Measurements from ENCODE around the gene PPIL3.
"Not testable (repeated sequence)": the region's sequence is repeated elsewhere in the genome, so short reads cannot be mapped to it uniquely, and the experiment has no call there.

The PPIL3 gene

DNA sequence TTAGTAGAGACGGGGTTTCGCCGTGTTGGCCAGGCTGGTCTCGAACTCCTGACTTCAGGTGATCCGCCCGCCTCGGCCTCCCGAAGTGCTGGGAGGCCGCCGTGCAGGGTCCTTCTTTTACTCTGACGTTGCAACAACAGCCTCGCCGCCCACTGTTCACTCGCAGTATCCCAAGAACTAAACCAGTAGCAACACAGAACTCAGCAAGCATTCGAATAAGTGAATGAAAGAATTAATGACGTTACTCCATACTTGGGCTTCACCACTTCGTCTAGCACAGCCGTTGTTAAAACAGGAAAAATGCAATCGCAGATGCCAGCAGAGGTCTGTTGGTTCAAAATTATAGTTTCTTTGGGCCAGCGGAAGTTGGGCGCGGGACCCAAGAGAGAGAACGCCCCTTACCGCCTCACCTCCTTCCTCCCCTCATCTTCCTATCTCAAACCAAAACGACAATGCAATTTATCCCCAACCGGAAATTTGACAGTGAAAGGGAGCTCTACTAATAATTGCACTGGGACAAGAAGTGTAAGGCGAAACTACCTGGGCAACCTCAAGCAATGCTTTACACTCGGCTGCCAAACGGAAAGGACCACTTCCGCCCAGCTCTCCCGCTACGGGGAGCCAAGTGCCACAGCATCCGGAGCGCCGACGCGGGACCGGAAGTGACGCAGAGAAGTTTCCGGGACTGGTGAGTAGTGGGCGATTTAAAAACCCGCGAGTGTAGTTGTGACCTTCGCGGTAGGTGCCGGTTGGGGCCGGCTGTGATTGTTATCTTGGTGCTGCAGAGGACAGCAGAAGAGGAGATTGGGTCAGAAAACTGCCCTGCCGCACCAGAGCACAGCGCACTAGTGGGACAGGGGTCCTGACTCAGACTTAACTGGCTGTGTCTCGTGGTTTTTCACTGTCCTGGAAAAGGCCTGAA lies at the start of gene PPIL3, which contains the start of gene NIF3L1:
Gene PPIL3 (minus strand): TSS at position 374 of the 922 bp plus-strand sequence. CDS start 1,462 bp downstream, outside the sequence.
Gene NIF3L1 (plus strand): TSS at position 668 of the 922 bp plus-strand sequence. CDS start 2,573 bp downstream, outside the sequence.
- DNase-seq (ENCODE audit: low read depth) = peak; percentile 96

DNA sequence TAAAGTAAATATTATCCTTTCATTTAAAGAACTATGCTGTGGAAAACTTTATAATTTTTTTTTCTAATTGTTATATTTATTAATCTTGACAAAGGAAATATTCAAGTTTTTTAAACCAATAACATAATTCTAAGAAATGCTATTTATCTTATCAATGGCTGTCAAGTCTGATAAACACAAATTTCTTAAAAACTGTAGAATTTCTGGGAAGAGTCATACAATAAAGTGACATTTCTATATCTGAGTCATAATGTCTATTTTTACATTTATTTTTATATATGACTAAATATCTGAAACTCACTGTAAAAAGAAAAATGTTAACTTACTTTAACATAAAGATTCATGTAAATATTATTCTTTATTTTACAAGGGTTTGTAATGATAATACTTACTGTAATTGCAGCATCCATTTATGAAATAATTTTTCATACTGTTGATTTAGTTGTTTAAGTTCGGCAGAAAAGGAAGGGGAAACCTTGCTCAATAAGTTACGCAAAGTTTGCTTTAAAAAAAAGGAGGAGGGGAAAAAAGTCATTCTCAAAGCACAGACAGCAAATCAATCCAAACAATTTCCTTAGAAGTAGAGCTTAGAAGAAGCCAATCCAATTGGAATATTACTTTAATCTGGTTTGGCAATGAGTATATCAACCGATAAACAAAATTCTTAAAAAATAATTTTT lies 42.2 kb upstream of the PPIL3 start:
- DNase-seq (ENCODE audit: low read depth) = no peak

DNA sequence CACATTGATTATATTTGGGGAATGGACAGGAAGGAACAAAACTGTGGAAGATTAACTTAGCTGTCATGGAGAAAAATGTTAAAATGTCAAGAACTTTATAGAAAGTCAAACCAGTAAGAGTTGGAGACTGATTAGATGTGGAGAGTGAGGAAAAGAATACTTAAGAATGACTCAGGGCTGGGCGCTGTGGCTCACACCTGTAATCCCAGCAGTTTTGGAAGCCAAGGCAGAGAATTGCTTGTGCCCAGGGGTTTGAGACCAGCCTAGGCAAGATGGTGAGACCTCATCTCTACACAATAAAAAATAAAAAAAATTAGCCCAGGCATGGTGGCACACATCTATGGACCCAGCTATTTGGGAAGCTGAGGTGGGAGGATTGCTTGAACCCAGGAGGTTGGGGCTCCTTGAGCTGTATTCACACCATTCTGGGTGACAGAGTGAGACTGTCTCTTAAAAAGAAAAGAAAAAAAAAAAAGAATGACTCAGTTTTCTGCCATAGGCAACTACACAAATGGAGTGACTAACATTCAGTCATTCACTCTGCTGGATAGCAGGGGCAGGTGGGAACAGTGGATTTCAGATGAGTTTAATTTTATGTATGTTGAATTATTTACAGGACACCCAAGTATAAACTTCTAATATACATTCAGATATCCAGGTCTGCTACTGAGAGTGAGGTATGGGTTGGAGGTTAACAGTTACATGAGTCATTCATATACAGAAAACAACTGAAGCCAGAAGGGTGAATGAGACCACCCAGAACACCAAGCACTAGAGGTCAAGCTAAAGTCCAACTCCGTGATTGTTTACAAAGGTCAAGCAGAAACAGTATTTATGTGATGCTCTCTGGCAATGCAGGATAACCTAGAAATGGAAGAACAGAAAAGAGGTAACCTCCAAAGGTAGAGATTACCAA lies 40.7 kb upstream of the PPIL3 start:
- DNase-seq (ENCODE audit: low read depth) = no peak

DNA sequence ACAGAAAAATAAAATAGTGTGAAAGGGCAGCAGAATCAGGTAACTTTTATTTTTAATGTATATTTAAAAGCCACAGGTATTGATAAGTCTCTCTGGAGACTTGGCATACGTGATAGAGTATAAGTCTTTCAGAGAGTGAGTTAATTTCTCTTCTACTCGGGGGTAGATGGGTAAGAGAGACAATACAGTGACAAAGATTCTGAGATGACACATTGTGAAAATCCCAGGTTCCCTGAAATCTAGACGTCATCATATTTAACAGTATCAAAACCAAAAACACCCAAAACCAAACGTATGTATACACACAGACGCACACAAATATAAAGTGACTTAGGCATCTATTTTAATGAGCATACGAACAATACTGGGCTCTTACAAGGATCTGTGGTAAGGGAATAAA lies 33.6 kb upstream of the PPIL3 start:
- no peak for DNase-seq (ENCODE audit: low read depth)

DNA sequence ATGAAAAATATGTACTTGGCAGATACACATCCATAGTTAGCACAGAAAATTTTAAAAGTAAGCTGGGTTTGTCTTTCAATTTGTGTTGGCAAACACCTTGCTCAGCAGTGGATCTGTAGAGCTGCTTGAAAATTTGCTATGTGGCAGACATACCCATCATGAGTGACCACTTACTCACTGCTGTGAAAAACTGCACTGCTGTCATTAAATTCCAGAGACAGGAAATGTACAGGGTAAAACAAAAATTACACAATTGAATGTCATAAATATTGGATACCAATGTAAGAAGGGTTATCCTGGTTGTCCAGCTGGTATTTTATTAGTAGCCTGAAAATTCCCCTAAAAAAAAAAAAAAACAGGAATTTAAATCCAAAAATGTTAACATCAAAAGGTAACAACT lies 24.8 kb upstream of the PPIL3 start:
- no peak for DNase-seq (ENCODE audit: low read depth)

DNA sequence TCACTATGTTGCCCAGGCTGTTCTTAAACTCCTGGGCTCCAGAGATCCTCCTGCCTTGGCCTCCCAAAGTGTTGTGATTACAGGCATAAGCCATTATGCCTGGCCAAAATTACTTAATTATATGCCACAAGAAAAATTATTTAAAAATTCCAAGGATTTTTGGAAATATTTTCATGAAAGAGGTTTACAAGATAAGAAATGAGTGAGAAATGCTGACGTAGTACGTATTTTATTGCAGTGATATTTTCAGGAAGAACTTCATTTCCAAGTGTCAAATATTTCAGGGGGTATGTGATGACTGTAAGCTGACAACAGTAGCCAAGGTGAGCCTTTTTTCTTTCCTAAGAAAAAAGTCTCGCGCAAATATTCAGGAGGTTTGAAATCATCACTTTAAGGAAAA lies 21.1 kb upstream of the PPIL3 start:
- no peak for DNase-seq (ENCODE audit: low read depth)

DNA sequence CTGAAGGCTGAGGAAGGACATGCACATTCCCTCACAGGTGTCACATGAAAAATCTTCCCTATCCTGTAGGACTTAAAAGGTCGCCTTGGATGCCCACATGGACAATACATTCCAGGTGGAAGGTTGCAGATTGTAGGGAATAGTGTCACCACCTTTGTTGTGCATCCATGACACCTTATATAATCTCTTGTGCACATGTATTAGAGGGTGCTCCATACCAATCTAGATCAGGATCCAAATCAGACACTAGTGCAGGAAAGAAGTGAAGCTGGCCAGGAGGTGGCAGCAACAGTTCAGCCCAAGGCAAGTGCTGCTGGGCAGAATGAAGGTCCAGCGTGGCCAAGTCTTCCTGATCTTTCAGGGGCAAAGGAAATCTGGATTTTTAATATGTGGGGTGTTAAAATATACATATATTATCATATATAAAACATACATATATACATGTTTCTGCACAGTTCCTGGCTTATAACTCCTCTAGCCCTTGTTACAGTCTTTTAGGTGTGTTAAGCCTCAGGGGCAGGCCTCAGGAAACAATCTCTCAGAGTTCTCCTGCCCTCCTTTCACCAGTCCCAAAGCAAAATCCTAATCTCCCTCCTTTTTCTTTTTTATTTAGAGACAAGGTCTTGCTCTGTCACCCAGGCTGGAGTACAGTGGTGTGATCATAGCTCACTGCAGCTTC lies 16.9 kb upstream of the PPIL3 start:
- DNase-seq (ENCODE audit: low read depth) = peak; percentile 57

DNA sequence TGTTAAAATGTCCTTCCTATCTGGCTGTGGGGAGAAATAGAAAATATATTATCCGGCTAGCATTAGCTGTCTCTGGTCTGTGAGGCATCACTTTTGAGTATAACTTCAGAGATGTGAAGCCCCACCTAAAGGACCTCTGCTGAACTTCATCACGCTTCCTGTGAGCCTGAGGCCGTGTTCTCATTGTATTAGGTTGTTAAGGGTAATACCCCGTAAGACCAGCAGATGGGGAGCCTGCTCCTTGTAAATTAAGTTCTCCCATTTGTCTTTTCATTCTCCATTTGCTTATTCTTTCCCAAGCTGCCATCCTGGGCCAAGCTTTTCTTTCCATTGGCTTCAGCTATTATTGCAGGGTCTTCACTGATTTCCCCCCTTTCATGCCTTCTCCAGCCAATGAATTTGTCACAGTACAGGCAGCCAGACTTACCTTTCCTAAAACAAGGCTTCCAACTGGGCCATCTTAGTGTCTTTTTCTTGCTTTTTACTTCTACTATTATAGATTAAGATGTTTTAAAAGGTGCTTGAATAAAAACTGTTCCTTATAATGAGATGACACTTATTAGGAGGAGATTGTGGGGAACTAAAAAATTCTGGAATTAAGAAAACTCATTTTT lies 12.7 kb upstream of the PPIL3 start:
- peak; percentile 87 for DNase-seq (ENCODE audit: low read depth)

DNA sequence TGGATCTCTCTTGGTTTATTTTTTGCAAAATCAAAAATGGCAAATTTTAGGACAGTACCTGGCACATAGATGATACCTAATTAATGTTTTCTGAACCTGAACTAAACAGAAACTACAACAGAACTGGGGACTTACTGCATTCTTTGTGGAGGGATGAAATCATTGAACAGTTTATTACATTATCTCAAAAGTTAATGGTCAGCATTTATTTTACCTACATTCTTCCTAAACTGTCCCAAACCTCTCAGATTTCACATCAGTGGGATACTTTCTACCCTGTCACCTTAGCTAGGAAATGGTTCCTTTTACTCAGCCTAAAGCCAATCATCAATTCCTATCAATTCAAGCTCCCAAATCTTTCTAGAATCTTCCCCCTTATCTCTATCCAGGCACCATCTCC lies 10.6 kb upstream of the PPIL3 start:
- no peak for DNase-seq (ENCODE audit: low read depth)

DNA sequence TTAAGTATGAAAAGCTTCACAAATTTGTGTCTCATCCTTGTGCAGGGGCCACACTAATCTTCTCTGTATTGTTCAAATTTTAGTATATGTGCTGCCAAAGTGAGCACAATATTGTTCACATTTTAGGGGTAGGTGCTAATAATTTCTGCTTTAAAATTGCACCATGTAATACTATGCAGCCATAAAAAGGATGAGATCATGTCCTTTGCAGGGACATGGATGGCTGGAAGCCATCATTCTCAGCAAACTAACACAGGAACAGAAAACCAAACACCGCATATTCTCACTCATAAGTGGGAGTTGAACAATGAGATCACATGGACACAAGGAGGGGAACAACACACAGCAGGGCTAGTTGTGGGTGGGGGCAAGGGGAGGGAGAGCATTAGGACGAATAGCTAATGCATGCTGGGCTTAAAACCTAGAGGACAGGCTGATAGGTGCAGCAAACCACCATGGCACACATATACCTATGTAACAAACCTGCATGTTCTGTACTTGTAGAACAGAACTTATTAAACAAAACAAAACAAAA lies 7.1 kb downstream of the PPIL3 start:
- not testable (repeated sequence) for DNase-seq (ENCODE audit: low read depth)

DNA sequence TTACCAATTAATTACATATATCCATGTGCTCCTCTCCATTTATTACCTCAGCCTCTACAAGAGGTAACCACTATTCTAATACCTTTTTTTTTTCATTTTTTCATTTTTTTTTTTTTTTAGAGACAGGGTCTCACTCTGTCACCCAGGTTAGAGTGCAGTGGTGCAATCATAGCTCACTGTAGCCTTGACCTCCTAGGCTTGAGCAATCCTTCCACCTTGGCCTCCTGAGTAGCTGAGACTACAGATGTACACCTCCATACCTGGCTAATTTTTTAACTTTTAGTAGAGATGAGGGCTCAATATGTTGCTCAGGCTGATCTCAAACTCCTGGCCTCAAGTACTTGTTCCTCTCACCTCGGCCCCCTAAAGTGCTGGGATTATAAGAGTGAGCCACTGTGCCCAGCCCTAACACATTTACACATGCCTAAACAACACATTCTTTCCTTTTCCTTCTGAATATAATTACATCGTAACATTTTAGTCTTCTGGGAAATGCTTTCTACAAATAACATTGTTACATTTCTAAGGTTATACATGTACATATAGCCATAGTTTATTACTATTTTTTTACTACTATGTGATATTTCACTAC lies 10.5 kb downstream of the PPIL3 start:
- no peak for DNase-seq (ENCODE audit: low read depth)

DNA sequence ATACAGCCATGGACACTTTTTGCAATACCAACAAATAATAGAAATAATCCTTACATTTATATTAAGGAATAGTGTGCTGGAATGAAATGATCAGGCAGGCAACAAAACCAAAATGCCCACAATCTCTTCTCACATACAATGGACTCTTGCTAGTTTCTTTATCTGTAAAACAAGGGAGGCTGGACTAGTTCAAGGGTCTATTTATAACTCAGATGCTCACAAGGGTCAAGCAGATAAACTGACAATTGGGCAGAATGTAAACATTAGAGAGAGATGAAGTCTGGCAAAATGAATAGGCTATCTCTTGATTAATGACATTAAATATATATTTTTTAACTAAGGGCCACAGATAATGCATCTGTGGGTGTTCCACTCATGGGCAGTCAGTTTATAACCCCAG lies 11.4 kb downstream of the PPIL3 start:
- no peak for DNase-seq (ENCODE audit: low read depth)

DNA sequence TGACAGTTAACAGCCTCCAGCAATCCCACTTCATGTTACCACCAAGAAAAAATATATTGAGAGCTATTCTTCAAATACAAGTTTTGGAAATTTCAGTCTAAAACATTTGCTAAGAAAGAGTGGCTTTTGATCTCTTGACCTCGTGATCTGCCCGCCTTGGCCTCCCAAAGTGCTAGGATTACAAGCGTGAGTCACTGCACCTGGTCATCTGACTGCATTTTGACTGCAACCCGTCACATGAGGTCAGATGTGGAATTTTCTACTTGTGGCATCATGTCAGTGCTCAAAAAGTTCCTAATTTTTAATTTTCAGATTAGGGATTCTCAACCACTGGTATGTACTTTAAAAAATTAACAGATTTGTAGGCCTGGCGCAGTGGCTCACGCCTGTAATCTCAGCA lies 15.3 kb downstream of the PPIL3 start:
- DNase-seq (ENCODE audit: low read depth) = no peak

DNA sequence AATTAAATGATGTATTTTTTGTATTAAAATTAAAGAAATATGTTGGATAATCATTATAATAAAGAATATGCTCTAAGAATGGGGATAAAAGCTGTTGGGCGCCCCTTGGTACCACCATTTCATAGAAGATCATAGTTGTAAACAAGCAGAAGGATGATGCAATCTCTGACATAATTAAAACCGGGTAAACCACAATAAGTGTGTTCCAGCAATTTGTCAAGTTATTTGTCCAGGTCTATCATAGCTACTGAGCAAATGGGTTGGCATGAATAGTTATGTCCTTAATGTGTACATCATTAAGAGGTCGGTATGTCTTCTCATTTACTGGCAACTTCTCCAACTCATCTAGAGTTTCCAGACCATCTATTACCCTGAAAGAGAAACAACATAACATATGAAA lies 17.7 kb downstream of the PPIL3 start:
- no peak for DNase-seq (ENCODE audit: low read depth)

DNA sequence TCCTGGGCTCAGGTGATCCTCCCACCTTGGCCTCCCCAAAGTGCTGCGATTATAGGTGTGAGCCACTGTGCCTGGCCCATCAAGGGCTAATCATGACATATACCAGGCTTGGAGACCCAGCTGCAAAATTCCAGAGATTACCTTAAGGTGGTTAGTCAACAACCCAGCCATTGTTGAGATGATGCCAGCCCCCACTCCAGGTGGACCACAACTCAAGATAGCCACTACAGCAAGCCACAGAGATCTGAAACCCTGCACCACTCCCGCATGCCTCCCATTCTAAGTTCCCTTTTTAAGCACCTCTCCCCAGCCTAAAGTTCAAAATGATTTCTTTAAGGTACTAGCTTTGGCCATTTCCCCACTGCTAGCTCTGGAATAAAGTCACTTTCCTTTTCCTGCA lies 19.9 kb downstream of the PPIL3 start:
- DNase-seq (ENCODE audit: low read depth) = no peak

DNA sequence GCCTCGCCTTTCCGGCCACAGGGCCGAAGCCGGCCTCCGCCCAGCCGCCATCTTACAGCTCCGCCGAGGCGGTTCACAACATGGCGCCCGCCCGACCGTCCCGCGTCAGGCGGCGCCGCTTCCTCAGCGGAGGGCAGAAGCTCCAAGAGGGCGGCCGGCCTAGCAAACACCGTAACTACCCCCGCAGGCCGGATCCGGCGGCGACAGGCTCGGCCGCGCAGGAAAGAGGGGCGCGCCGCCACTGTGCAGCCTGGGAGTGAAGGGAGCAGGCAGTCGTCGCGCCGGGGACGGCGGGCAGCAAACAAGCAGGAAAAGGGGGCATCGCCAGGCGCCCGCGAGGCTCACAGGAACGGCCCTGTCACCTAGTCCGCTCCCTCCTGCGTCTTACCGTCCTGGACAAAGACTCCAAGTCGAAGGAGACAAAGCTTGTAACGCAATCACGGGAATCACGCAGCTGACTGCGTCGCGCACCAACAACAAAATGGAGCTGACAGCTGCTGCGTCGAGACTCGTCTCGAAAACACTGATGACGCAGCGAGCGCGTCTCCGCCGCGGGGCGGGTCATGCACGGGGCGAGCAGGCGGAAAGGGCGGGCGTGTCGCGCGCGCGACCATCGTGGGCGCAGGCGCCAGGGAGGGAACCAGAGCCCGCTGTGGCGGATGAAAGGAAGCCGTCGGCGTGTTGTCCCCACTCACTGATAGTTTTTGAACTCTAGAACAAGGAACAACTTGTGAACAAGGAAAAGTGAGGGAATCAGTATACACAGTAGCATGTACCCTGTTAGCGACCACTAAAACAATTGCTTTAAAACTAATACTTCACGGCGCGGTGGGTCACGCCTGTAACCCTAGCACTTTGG lies 24.5 kb downstream of the PPIL3 start, which contains the start of gene CLK1:
Gene CLK1 (minus strand): TSS at position 483 of the 859 bp plus-strand sequence. CDS start 2,796 bp downstream, outside the sequence.
- DNase-seq (ENCODE audit: low read depth) = peak; percentile 83

DNA sequence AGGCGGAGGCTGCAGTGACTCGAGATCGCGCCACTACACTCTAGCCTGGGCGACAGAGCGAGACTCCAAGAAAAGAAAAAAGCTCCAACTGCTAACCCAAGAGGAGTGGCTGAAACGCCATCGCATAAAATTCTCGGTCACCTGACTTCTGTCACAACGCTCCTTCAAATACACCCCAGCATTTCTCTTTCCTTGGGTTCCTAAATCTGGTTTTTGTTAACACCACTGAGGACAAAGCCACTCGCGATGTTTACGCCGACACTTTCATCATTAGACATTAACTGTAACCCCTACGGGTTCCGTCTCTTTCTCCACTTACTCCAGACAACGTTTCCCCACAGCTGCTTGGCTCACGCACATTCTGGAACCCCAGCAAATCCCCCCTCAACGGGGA lies 25.1 kb downstream of the PPIL3 start:
- no peak for DNase-seq (ENCODE audit: low read depth)

DNA sequence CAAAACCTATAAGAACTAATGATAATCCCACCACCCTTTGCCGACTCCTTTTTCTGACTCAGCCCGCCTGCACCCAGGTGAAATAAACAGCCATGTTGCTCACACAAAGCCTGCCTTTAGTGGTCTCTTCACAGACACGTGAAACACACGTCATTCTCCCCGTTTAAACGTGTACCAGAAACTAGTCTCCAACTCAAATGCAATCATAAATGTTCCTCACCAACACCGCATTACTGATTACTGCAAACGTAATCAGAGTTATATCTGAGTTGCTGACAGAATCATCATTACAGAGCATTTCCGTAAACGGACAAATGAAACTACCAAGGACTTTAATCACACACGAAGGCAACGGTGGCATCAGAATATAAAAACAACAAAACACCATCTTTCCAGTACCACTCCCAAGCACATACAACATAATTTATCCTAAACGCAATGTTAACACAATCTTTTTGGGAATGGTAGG lies 26.3 kb downstream of the PPIL3 start:
- DNase-seq (ENCODE audit: low read depth) = no peak

DNA sequence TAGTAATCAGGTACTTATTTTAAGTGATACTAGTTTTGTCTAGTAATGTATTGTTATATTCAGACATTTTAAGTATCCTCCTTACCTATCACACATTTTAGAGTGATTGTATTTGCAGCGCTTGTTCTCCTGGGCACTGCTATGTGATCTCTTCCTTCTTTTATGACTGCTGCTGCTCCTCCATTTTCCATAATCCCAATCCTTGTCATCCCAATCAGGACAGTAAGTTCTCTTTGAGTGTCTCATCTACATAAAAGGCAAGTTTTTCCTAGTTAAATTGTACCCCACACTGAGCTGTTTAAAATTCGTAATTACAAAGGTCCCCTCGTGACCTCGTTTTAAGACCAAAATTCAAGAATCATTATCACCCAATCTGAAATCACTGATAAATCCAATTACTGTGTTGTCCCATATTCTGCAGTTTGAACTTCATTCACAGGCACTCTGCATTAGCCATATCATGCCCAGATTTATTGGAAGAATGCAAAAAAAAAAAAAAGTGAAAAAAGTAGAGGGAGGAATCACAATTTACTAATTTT lies 27.2 kb downstream of the PPIL3 start:
- DNase-seq (ENCODE audit: low read depth) = no peak

Measured in fibroblast of the conjunctiva (primary cell).